GM12874 (cell line): ENCODE data around the gene KIF3A.
A peak's percentile ranks its signal among the peaks of the same experiment; 100 is the strongest.

Source experiments
- TF ChIP-seq, protein P1 (sequence below): IDR thresholded peaks from 2 replicates; pipeline ENCODE4 v1.5.1; 2011; ENCODE audit warnings: low read depth, mild to moderate bottlenecking, control low read depth, low read length, moderate library complexity; ENCODE audit not compliant: insufficient read depth

Gene KIF3A

DNA sequence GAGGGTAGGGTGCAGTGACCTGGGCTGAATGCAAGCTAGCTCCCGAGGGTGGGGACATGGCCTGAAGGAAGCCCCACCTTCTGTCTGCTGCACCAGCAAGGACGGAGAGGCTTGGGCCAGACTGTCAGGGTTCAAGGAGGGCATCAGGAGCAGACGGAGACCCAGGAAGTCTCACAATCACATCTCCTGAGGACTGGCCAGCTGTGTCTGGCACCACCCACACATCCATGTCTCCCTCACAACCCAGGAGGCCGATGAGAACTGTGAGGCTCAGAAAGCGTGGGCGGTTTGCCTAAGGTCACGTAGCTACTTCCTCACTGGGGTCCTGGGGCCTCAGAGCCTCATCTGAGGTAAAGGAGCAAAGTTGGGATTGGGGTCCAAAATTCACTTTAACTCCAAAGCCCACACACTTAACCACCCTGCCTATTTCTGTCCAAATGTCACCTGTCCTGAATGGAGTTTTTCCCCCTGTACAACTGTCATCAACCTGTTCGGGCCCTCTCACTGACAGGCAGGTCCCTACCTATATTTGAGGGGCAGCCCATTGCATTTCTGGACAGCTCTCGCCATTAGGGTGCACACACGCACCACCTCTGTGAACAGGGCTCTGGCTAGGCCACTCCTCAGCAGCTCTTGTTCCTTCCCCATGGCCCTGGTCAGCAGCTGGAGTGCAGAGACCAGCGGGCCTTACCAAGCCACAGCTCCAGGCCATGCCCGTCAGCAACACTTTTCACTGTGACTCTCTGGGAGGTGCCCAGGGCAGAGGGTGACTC is 75.9 kb downstream of the KIF3A start:
- TF ChIP-seq, protein P1, sequence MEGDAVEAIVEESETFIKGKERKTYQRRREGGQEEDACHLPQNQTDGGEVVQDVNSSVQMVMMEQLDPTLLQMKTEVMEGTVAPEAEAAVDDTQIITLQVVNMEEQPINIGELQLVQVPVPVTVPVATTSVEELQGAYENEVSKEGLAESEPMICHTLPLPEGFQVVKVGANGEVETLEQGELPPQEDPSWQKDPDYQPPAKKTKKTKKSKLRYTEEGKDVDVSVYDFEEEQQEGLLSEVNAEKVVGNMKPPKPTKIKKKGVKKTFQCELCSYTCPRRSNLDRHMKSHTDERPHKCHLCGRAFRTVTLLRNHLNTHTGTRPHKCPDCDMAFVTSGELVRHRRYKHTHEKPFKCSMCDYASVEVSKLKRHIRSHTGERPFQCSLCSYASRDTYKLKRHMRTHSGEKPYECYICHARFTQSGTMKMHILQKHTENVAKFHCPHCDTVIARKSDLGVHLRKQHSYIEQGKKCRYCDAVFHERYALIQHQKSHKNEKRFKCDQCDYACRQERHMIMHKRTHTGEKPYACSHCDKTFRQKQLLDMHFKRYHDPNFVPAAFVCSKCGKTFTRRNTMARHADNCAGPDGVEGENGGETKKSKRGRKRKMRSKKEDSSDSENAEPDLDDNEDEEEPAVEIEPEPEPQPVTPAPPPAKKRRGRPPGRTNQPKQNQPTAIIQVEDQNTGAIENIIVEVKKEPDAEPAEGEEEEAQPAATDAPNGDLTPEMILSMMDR = 0 out of 2 replicates have a peak, but pooled peaks have one; percentile 23

DNA sequence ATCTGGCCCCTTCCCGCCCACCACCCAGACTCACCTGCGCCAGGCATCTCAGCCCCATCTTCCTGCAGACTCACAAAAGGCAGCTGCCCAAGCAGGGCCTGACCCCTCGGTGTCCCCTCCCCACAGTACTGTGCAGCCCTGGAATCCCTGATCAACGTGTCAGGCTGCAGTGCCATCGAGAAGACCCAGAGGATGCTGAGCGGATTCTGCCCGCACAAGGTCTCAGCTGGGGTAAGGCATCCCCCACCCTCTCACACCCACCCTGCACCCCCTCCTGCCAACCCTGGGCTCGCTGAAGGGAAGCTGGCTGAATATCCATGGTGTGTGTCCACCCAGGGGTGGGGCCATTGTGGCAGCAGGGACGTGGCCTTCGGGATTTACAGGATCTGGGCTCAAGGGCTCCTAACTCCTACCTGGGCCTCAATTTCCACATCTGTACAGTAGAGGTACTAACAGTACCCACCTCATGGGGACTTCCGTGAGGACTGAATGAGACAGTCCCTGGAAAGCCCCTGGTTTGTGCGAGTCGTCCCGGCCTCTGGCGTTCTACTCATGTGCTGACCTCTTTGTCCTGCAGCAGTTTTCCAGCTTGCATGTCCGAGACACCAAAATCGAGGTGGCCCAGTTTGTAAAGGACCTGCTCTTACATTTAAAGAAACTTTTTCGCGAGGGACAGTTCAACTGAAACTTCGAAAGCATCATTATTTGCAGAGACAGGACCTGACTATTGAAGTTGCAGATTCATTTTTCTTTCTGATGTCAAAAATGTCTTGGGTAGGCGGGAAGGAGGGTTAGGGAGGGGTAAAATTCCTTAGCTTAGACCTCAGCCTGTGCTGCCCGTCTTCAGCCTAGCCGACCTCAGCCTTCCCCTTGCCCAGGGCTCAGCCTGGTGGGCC is 77.5 kb downstream of the KIF3A start:
- TF ChIP-seq, protein P1 = no peak

DNA sequence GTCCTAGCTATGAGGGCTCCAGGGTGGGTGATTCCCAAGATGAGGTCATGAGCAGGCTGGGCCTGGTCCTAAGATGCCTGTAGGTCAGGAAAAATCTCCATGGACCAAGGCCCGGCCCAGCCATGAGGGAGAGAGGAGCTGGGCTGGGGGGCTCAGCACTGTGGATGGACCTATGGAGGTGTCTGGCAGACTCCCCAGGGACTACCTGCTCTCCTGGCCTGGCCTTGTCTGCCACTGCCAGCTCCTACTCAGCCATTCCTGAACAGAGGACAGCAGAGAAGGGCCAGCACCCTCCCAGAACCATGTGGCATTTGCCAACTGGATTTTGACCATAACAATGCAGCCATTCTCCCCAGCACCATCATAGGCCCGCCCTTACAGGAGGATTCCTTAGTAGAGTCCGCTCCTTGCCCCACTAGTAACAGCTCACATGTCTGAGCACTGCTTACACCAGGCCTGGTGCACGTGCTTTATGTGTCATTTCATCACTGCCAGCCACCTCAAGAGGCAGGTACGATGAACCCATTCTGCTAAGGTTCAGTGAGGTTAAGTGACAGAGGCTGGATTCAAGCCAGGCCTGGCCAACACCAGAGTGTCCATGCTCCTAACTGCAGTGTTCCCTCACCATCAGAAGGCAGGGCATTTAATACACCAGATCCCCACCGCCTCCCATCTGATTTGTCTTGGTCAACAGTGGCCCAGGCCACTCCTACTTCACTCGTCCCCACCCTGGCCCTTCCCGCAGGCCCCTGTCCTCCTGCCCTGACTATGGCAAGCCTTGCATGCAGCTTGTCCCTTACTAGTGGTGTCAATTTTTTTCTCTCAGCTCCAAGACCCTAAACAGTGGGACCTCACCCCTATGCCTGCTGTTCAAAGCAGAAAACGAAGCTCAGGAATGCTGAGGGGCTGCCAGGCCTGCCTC is 78.7 kb downstream of the KIF3A start:
- TF ChIP-seq, protein P1 = no peak

DNA sequence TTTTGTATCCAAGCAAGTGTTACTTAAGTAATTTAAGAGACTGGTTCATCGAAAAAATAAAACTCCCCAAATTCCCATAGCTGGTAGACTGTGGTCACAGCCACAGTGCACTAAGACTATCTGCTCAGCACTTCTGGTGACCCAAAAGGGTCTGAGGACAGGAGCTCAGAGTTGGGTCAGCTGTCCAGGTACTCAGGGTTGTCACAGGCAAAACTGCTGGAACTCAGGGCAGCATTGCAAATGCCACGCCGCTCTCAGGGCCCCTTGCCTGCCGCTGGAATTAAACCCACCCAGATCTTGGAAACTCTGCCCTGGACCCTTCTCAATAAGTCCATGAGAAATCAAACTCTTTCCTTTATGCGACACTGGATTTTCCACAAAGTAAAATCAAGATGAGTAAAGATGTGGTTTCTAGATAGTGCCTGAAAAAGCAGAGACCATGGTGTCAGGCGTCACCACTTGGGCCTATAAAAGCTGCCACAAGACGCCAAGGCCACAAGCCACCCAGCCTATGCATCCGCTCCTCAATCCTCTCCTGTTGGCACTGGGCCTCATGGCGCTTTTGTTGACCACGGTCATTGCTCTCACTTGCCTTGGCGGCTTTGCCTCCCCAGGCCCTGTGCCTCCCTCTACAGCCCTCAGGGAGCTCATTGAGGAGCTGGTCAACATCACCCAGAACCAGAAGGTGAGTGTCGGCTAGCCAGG is 79.5 kb downstream of the KIF3A start, which contains the start of gene IL13:
IL13 (plus strand) TSS at position 498 of the 705 bp plus-strand sequence; CDS start at position 512, 14 bp downstream.
- TF ChIP-seq, protein P1 = no peak

DNA sequence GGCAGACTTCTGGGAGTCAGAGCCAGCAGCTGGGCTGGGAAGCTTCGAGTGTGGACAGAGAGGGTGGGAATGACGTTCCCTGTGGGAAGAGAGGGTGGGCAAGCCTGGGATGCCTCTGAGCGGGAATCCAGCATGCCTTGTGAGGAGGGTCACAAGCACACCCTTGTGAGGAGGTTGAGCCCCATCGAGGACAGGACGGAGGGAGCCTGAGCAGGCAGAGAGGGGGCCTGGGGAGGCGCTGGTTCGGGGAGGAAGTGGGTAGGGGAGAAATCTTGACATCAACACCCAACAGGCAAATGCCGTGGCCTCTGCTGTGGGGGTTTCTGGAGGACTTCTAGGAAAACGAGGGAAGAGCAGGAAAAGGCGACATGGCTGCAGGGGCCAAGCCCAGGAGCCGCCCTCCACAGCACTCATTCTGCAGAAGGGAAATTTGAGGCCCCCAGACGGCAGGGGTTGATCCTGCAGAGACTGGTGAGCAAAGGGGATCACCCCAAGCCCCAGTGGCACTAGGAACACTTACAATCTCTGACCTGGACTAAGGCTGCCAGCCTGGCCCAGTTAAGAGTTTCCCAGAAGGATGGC is 80.5 kb downstream of the KIF3A start:
- TF ChIP-seq, protein P1 = no peak
